HG02943 (cell line): ENCODE measurements around the gene ZSCAN31.

ENCODE experiments used
- ATAC-seq: cut with Tn5 transposase; IDR thresholded peaks from one replicate; pipeline ENCODE4 v1.9.1; 2021; ENCODE audit warnings: mild to moderate bottlenecking, low read depth, moderate library complexity; ENCODE audit not compliant: unreplicated experiment

ZSCAN31 gene

GRCh38 chr6:28353981-28354676, 18.2 kb upstream of the ZSCAN31 start:
- ATAC-seq: no peak

- ATAC-seq: no peak
These were observed 17.4 kb upstream of the ZSCAN31 start for GRCh38 chr6:28353356-28353755.

- ATAC-seq: no peak
These were observed 15.6 kb upstream of the ZSCAN31 start for GRCh38 chr6:28351493-28351925.

GRCh38 chr6:28351087-28351486, 15.1 kb upstream of the ZSCAN31 start:
- ATAC-seq: no peak

GRCh38 chr6:28349892-28350737, 14.2 kb upstream of the ZSCAN31 start, which contains the start of gene ZKSCAN3:
Gene ZKSCAN3 (plus strand): TSS chr6:28349947. CDS start chr6:28359587, 9,640 bp downstream.
- peak; percentile 93 for ATAC-seq

GRCh38 chr6:28349344-28349891, 13.5 kb upstream of the ZSCAN31 start:
- no peak for ATAC-seq

GRCh38 chr6:28347119-28347518, 11.2 kb upstream of the ZSCAN31 start:
- ATAC-seq: no peak

GRCh38 chr6:28345201-28345600, 9.3 kb upstream of the ZSCAN31 start:
- no peak for ATAC-seq

- ATAC-seq: no peak
These were observed 8.1 kb upstream of the ZSCAN31 start for GRCh38 chr6:28343898-28344677.

- ATAC-seq: no peak
These were observed 4.6 kb upstream of the ZSCAN31 start for GRCh38 chr6:28340310-28341095.

- no peak for ATAC-seq
These were observed 1.2 kb upstream of the ZSCAN31 start for GRCh38 chr6:28337121-28337520.

GRCh38 chr6:28336284-28337120, 554 bp upstream of the ZSCAN31 start:
- ATAC-seq: no peak

- ATAC-seq: peak; percentile 2
These were observed 846 bp downstream of the ZSCAN31 start for GRCh38 chr6:28335040-28335563.

GRCh38 chr6:28334286-28335039, 1.5 kb downstream of the ZSCAN31 start:
- no peak for ATAC-seq

- no peak for ATAC-seq
These were observed 2.3 kb downstream of the ZSCAN31 start for GRCh38 chr6:28333599-28334018.

GRCh38 chr6:28333047-28333446, 2.9 kb downstream of the ZSCAN31 start:
- ATAC-seq: no peak

GRCh38 chr6:28330041-28330440, 5.9 kb downstream of the ZSCAN31 start:
- no peak for ATAC-seq

- no peak for ATAC-seq
These were observed 9.5 kb downstream of the ZSCAN31 start for GRCh38 chr6:28326371-28326948.
